ENCODE results near the gene COL21A1. TPM values are rescaled to one million over a fixed set of nuclear protein-coding genes. Genes with fewer than 3 reads are reported as not detected.

The COL21A1 gene
- total RNA-seq, 1 donor from 2014 or later, result 24.5 TPM

DNA sequence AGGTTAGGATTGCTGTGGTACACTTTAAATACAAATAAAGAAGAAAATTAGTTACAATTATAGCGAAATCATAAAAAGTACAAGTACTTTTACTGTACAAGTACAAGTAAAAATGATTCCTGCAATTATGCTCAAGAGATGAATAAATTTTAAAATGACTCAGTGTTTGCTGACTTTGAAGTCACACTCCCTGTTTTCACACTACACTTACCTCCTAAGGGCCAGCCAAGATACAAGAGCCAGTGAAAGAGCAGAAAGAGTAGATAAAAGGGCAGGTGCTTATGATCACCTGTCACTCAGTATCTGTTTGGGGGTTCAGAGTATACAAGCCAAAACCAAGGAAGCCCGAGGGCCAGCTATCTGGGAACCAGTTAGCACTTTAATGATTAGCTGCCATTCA lies 41.0 kb upstream of the COL21A1 start:
- DNase-seq (ENCODE audit: low spot score in 2 of 2), result no peak
- intact Hi-C loops (cut with DNase I), result no loop called here
- Histone ChIP-seq H3K36me3 (no peaks in the 10 kb centered on the region), H3K9me3 (no peaks in the 10 kb centered on the region), H3K4me1 (peaks cover 0 to 6% of the 10 kb centered on the region in 2 donors), H3K27me3 (no peaks in the 10 kb centered on the region), H3K27ac (no peak overlapping the region), H3K4me3 (no peak overlapping the region)
- TF ChIP-seq, protein P1, sequence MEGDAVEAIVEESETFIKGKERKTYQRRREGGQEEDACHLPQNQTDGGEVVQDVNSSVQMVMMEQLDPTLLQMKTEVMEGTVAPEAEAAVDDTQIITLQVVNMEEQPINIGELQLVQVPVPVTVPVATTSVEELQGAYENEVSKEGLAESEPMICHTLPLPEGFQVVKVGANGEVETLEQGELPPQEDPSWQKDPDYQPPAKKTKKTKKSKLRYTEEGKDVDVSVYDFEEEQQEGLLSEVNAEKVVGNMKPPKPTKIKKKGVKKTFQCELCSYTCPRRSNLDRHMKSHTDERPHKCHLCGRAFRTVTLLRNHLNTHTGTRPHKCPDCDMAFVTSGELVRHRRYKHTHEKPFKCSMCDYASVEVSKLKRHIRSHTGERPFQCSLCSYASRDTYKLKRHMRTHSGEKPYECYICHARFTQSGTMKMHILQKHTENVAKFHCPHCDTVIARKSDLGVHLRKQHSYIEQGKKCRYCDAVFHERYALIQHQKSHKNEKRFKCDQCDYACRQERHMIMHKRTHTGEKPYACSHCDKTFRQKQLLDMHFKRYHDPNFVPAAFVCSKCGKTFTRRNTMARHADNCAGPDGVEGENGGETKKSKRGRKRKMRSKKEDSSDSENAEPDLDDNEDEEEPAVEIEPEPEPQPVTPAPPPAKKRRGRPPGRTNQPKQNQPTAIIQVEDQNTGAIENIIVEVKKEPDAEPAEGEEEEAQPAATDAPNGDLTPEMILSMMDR (IDR thresholded peaks at IDR 0.05), result no peak

DNA sequence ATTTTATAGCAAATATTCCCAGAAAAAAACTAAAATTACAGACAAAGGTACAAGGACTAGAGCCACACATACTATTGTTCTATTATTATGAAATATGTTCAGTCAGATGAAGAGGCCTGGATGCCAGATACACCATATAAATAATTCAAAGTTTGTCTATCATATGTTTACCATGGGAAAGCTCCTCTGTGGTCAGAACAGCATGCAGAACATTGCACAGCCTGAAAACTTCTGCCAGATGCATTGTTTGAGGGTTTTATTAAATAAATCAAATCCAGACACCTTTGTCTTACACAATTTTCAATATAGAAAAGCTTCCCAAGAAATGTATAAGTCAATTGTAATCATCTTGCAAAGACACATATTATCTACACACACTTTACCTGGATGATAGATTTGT lies 35.0 kb upstream of the COL21A1 start:
- Histone ChIP-seq H3K9me3 (no peaks in the 10 kb centered on the region), H3K27me3 (no peaks in the 10 kb centered on the region), H3K4me3 (no peak overlapping the region), H3K27ac (no peak overlapping the region), H3K36me3 (no peaks in the 10 kb centered on the region), H3K4me1 (no peaks in the 10 kb centered on the region)
- TF ChIP-seq, protein P1 (IDR thresholded peaks at IDR 0.05), result no peak
- no peak for DNase-seq (ENCODE audit: low spot score in 2 of 2)
- intact Hi-C loops (cut with DNase I), result no loop called here

DNA sequence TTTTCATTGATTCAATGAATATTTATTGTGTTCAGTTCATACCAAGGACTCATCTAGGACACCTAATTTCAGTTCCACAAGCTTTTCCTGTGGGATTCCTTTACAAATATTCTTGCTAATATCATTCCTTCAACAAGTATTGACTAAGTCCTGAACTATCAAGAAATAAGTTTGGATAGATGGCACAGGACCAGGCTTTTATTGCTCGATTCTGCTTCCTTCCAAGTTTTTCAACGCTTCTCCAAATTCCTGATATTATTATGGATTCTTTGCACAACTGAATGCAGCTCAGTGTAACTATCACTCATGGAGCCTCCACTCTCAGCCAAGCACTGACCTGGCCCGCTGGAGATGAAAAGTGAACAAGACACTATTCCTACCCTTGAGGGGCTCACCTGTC lies 32.7 kb upstream of the COL21A1 start:
- Histone ChIP-seq H3K27ac (no peak overlapping the region), H3K4me3 (no peak overlapping the region), H3K9me3 (no peaks in the 10 kb centered on the region), H3K27me3 (no peaks in the 10 kb centered on the region), H3K36me3 (no peaks in the 10 kb centered on the region), H3K4me1 (no peaks in the 10 kb centered on the region)
- TF ChIP-seq, protein P1 (IDR thresholded peaks at IDR 0.05), result no peak
- intact Hi-C loops (cut with DNase I), result no loop called here
- no peak for DNase-seq (ENCODE audit: low spot score in 2 of 2)

- Histone ChIP-seq H3K9me3 (no peaks in the 10 kb centered on the region), H3K4me1 (no peaks in the 10 kb centered on the region), H3K4me3 (no peak overlapping the region), H3K27me3 (no peaks in the 10 kb centered on the region), H3K36me3 (no peaks in the 10 kb centered on the region), H3K27ac (no peak overlapping the region)
- DNase-seq (ENCODE audit: low spot score in 2 of 2), result no peak
- intact Hi-C loops (cut with DNase I), result no loop called here
- TF ChIP-seq, protein P1 (IDR thresholded peaks at IDR 0.05), result no peak
Observed at GRCh38 chr6:56279331-56280080, 32.1 kb upstream of the COL21A1 start.

DNA sequence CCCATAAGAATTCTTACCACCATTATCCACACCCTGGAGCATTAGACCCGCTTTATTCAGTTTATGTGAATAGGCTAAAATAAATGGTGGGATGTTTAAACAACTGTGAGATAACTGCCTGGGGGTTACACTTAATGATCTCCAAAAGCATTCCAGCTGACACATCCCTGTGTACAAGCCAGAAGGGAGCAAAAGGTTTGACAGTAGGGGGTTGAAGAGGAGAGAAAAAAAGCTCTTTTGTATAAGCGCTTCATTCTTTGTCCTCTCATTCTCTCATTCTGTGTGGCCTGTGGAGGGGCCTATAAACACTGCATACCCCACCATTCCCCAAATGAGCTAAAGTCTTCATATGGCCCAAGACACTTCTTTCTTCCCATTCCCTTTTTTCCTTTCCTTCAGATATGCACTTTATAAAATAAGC lies 30.8 kb upstream of the COL21A1 start:
- Histone ChIP-seq H3K27me3 (no peaks in the 10 kb centered on the region), H3K36me3 (no peaks in the 10 kb centered on the region), H3K4me1 (no peaks in the 10 kb centered on the region), H3K27ac (no peak overlapping the region), H3K4me3 (no peak overlapping the region), H3K9me3 (no peaks in the 10 kb centered on the region)
- no peak for DNase-seq (ENCODE audit: low spot score in 2 of 2)
- intact Hi-C loops (cut with DNase I), result no loop called here
- TF ChIP-seq, protein P1 (IDR thresholded peaks at IDR 0.05), result no peak
